NCI-H187 treated with DMSO at 0.1 percent for 48 hours (cell line): Measurements from ENCODE around the gene TSPAN31.

Experiments
- DNase-seq: peaks from one replicate; lab custom pipeline; 2025; lab: John Stamatoyannopoulos, UW

TSPAN31 gene

GRCh38 chr12:57735952-57736740, 8.7 kb upstream of the TSPAN31 start:
- DNase-seq, result no peak

GRCh38 chr12:57736741-57737466, 7.9 kb upstream of the TSPAN31 start:
- no peak for DNase-seq

GRCh38 chr12:57737467-57738460, 7.1 kb upstream of the TSPAN31 start:
- no peak for DNase-seq

- DNase-seq, result no peak
Observed at GRCh38 chr12:57738661-57739237, 6.1 kb upstream of the TSPAN31 start, which contains the start of gene AGAP2. TSS of gene AGAP2 (minus strand) at chr12:57738742. CDS start at chr12:57738246, 496 bp downstream.

GRCh38 chr12:57739387-57739786, 5.5 kb upstream of the TSPAN31 start:
- DNase-seq, result no peak

- no peak for DNase-seq
Observed at GRCh38 chr12:57739914-57740538, 4.8 kb upstream of the TSPAN31 start.

GRCh38 chr12:57740656-57741412, 4.0 kb upstream of the TSPAN31 start:
- no peak for DNase-seq

- DNase-seq, result no peak
Observed at GRCh38 chr12:57741413-57741789, 3.4 kb upstream of the TSPAN31 start.

GRCh38 chr12:57741844-57742738, 2.7 kb upstream of the TSPAN31 start:
- no peak for DNase-seq

GRCh38 chr12:57743769-57744168, 1.1 kb upstream of the TSPAN31 start:
- DNase-seq, result no peak

GRCh38 chr12:57744194-57744776, 554 bp upstream of the TSPAN31 start:
- no peak for DNase-seq

- no peak for DNase-seq
Observed at GRCh38 chr12:57745485-57745881, 644 bp downstream of the TSPAN31 start.

GRCh38 chr12:57746025-57746424, 1.2 kb downstream of the TSPAN31 start:
- DNase-seq, result no peak

GRCh38 chr12:57749061-57749460, 4.2 kb downstream of the TSPAN31 start:
- DNase-seq, result no peak

- DNase-seq, result no peak
Observed at GRCh38 chr12:57750561-57751431, 6.0 kb downstream of the TSPAN31 start.

- no peak for DNase-seq
Observed at GRCh38 chr12:57751432-57751787, 6.6 kb downstream of the TSPAN31 start.

GRCh38 chr12:57751788-57752667, 7.2 kb downstream of the TSPAN31 start, which contains the start of gene CDK4:
TSS of gene CDK4 (minus strand) at chr12:57752310. CDS start at chr12:57751717, 593 bp downstream.
- peak; percentile 99 for DNase-seq
